ENCODE data around the gene FBXO46.
"Not testable (repeated sequence)": the region's sequence is repeated elsewhere in the genome, so short reads cannot be mapped to it uniquely, and the experiment has no call there.

FBXO46 gene

GRCh38 chr19:45765702-45766295 lies 35.1 kb upstream of the FBXO46 start:
- DNase-seq: no peak

- DNase-seq: no peak
These were observed 34.4 kb upstream of the FBXO46 start for GRCh38 chr19:45764945-45765701.

GRCh38 chr19:45764475-45764874 lies 33.8 kb upstream of the FBXO46 start:
- DNase-seq: no peak

- no peak for DNase-seq
These were observed 33.1 kb upstream of the FBXO46 start for GRCh38 chr19:45763691-45764294.

- no peak for DNase-seq
These were observed 32.4 kb upstream of the FBXO46 start for GRCh38 chr19:45762870-45763631.

GRCh38 chr19:45761714-45762113 lies 31.0 kb upstream of the FBXO46 start:
- no peak for DNase-seq

- DNase-seq: no peak
These were observed 28.2 kb upstream of the FBXO46 start for GRCh38 chr19:45758921-45759320.

GRCh38 chr19:45757695-45758094 lies 27.0 kb upstream of the FBXO46 start:
- DNase-seq: no peak

GRCh38 chr19:45754323-45754722 lies 23.6 kb upstream of the FBXO46 start:
- no peak for DNase-seq

- DNase-seq: no peak
These were observed 22.9 kb upstream of the FBXO46 start for GRCh38 chr19:45753548-45753947.

- DNase-seq: no peak
These were observed 21.9 kb upstream of the FBXO46 start for GRCh38 chr19:45752639-45753038.

- not testable (repeated sequence) for DNase-seq
These were observed 20.8 kb upstream of the FBXO46 start for GRCh38 chr19:45751483-45751882.

- no peak for DNase-seq
These were observed 16.8 kb upstream of the FBXO46 start for GRCh38 chr19:45747513-45747912.

- no peak for DNase-seq
These were observed 16.2 kb upstream of the FBXO46 start for GRCh38 chr19:45746866-45747265.

GRCh38 chr19:45745606-45746005 lies 14.9 kb upstream of the FBXO46 start:
- DNase-seq: no peak

GRCh38 chr19:45742969-45743368 lies 12.3 kb upstream of the FBXO46 start:
- no peak for DNase-seq

- DNase-seq: no peak
These were observed 9.1 kb upstream of the FBXO46 start for GRCh38 chr19:45739498-45740439.

- no peak for DNase-seq
These were observed 2.6 kb upstream of the FBXO46 start, which contains the start of gene MEIOSIN for GRCh38 chr19:45733160-45733810. MEIOSIN (plus strand) TSS chr19:45733439; CDS start chr19:45735377, 1,938 bp downstream.

- no peak for DNase-seq
These were observed 851 bp downstream of the FBXO46 start for GRCh38 chr19:45729800-45730290.

GRCh38 chr19:45728683-45729082 lies 2.0 kb downstream of the FBXO46 start:
- DNase-seq: not testable (repeated sequence)

- not testable (repeated sequence) for DNase-seq
These were observed 10.6 kb downstream of the FBXO46 start for GRCh38 chr19:45720065-45720464.
